ENCODE results near the gene KRTAP2-3.
"Not testable (repeated sequence)": the region's sequence is repeated elsewhere in the genome, so short reads cannot be mapped to it uniquely, and the experiment has no call there.

GRCh38 chr17:41065016-41065689, 5.2 kb upstream of the KRTAP2-3 start:
- not testable (repeated sequence) for TF ChIP-seq CTCF (IDR thresholded peaks at IDR 0.05; ENCODE audit: insufficient read depth, low read length, poor library complexity, severe bottlenecking); EZH2phosphoT487 (conservative IDR thresholded peaks at IDR 0.05; ENCODE audit: low read length)

Measured in SU-DHL-6 (cell line).